Measurements from ENCODE around the gene KPNA1.
"Not testable (repeated sequence)": the region's sequence is repeated elsewhere in the genome, so short reads cannot be mapped to it uniquely, and the experiment has no call there.

The KPNA1 gene

GRCh38 chr3:122516846-122517360, 2.2 kb upstream of the KPNA1 start:
- DNase-seq = no peak

- no peak for DNase-seq
These were observed 1.1 kb upstream of the KPNA1 start for GRCh38 chr3:122515870-122516269.

GRCh38 chr3:122515020-122515468, 305 bp upstream of the KPNA1 start:
- no peak for DNase-seq

- DNase-seq = no peak
These were observed 1.2 kb downstream of the KPNA1 start for GRCh38 chr3:122513386-122514122.

DNA sequence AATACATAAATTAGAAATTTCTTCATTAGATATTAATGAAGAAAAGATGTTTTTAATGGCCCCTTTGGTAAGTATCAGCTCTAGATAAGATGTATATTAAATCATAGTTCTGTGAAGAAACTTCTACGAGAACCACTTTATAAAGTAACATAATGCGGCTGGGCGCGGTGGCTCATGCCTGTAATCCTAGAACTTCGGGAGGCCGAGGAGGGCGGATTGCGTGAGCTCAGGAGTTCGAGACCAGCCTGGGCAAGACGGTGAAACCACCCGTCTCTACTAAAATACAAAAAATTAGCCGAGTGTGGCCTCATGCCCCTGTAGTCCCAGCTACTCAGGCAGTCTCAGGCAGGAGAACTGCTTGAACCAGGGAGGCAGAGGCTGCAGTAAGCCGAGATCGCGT, 2.5 kb downstream of the KPNA1 start:
- DNase-seq = no peak

- no peak for DNase-seq
These were observed 3.7 kb downstream of the KPNA1 start for GRCh38 chr3:122510878-122511535.

DNA sequence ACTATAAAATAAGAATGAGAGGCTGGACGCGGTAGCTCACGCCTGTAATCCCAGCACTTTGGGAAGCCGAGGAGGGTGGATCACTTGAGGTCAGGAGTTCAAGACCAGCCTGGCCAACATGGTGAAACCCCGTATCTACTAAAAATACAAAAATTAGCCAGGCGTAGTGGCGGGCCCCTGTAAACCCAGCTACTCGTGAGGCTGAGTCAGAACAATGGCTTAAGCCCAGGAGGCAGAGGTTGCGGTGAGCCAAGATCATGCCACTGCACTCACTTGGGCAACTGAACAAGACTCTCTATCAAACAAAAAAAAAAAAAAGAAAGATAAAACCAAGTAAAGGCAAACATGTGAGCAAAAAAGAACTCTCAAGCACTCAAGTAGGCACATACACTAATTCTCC, 5.8 kb downstream of the KPNA1 start:
- DNase-seq = not testable (repeated sequence)

DNA sequence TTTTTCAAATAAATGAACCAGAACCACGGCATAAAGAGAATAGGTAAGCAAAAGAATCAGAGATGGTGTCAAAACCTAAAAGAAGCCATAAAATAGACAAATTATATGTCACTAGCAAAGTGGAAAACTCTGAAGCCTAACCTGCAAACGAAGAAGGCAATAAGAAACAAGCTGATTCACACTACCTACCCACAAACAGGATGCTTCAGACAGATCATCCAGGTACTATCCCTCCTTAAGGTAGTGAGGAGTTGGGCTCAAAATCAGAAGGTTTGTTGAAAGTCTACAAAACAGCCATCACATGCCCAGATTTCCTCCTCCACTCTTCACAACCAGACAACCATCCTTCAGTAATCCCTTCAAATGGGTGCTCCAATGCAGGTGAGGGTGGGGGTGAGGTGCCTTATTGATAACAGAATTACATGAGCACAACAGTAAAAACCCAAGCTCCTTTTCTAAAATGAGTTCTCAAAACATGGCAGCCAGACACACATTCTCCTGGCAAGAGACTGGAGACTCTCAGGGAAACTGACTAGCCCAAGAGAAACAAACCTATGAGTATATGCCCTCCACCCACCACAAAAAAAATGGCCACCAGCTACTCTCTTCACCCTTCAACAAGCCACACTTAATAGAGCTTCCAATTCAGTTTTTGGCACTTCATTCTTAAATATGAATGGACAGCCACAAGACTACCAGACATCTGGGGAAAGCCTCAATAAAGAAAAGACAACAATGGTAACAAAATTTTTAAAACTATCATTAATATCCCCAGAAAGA, 6.4 kb downstream of the KPNA1 start:
- no peak for DNase-seq

- no peak for DNase-seq
These were observed 8.3 kb downstream of the KPNA1 start for GRCh38 chr3:122506450-122506849.

- no peak for DNase-seq
These were observed 9.1 kb downstream of the KPNA1 start for GRCh38 chr3:122505676-122506075.

DNA sequence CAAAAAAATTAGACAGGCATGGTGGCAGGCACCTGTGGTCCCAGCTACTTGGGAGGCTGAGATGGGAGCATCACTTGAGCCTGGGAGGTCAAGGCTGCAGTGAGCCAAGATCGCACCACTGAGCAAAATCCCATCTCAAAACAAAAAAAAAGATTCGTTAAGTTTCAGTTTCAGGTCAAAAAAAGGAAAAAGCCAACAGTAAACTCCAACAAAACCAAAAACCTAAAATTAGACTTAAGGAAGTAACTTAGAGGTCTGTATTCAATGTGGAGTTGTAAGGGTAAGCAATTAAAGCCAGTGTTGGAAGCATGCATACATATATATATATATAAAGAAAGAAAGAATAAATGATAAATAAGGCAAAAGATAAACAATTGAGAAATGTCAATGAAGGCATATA, 11.8 kb downstream of the KPNA1 start:
- DNase-seq = no peak

DNA sequence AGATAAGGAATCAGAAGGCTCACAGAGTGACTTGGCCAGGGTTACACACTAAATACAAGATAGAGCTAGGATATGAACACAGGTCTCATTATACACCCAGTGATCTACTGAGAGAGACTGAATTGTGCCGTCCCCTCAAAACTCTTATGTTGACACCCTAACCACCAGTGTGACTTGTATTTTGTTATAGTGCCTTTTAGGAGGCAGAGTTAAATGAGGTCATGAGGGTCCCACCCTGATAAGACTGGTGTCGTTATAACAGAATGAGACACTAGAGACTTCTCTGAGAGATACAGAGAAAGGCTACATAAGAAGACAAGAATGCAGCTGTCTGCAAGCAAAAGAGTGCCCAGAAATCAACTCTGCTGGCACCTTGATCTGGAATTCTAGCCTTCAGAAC, 12.6 kb downstream of the KPNA1 start:
- no peak for DNase-seq

GRCh38 chr3:122500964-122501363, 13.8 kb downstream of the KPNA1 start:
- not testable (repeated sequence) for DNase-seq

- DNase-seq = no peak
These were observed 16.6 kb downstream of the KPNA1 start for GRCh38 chr3:122498152-122498551.

- peak; percentile 77 for DNase-seq
These were observed 17.3 kb downstream of the KPNA1 start for GRCh38 chr3:122497425-122497824.

DNA sequence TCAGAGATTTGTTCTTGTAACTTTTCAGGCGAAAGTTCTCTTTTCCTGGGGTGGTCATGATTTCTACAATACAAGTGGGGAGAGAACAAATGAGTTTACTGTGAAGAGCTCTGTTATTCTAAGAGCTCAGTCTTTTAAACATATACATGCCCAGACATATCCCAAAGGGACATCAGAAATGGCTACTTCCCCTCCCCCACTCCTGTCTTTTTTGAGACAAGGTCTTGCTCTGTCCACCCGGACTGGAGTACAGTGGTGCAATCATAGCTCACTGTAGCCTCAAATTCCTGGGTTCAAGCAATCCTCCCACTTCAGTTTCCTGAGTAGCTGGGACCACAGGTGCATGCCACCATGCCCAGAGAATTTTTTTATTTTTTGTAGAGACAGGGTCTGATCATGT, 18.2 kb downstream of the KPNA1 start:
- DNase-seq = no peak

GRCh38 chr3:122493296-122493695, 21.4 kb downstream of the KPNA1 start:
- no peak for DNase-seq

DNA sequence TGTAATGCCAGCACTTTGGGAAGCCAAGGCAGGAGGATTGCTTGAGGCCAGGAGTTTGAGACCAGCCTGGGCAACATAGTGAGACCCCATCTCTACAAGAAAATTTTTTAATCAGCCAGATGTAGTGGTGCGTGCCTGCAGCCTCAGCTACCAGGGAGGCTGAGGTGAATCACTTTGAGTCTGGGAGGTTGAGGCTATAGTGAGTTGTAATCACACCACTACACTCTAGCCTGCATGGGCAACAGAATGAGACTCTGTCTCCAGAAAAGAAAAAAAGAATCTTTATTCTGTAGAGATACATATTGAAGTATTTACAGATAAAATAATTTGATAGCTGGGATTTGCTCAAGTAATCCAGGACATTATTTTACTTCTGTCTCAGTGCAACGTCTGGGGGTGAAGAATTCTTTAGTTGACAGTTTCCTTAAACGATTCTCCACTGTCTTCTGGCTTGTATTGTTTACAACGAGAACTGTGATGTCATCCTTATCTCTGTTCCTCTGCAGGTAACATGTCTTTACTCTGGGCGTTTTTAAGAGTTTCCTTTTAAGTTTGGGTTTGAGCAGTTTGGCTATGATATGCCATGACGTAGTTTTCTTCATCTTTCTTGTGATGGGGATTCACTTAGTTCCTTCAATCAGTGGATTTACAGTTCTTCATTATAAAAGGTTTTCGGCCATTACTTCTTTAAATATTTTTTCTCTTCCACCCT, 26.3 kb downstream of the KPNA1 start:
- peak; percentile 8 for DNase-seq

- no peak for DNase-seq
These were observed 29.8 kb downstream of the KPNA1 start for GRCh38 chr3:122484985-122485384.

GRCh38 chr3:122481390-122481789, 33.3 kb downstream of the KPNA1 start:
- DNase-seq = no peak

DNA sequence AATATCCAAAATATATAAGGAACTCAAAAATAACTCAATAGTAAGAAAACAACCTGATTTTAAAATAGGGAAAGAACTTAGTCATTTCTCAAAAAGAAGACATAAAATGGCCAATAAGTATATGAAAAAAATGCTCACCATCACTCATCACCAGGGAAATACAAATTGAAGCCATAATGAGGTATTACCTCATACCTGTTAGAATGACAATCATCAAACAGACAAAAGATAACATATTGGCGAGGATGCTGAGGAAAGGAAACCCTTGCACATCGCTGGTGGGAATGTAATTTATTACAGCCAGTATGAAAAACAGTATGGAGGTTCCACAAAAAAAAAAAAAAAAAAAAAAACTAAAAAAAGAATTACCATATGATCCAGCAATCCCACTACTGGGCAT, 38.2 kb downstream of the KPNA1 start:
- no peak for DNase-seq

DNA sequence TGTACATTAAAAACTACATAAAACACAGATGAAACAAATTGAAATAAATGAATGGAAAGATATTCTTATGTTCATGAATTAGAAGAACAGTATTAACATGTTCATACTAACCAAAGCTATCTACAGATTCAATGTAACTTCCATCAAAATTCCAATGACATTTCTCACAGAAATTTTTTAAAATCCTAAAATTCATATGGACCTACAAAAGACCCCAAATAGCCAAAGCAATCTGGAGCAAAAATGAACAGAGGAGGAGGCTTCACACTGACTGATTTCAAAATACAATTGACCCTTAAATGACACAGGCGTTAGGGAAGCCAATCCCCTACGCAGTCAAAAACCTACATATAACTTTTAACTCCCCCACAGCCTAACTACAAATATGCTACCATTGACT, 39.4 kb downstream of the KPNA1 start:
- DNase-seq = no peak

DNA sequence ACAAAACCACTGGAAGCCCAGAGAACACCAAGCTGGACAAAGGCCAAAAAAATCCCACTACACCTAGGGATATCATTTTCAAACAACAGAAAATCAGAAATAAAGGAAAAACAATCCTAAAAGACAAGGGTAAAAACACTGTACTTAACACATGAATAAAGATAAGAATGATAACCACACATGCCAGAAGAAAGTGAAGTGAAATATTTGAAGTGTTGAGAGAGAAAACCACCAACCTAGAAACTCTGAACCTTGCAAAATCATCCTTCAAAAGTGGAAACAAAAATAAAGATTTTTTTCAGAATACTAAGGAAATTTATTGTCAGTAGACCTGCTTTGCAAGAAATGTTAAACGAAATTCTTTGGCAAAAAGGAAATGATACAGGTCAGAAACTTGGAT, 45.1 kb downstream of the KPNA1 start:
- no peak for DNase-seq

Measured in activated CD4-positive, alpha-beta T cell treated with anti-CD3 and anti-CD28 coated beads, Interleukin-2, amount 50 U/mL, for 16 hours (primary cell).